Fibroblast of the conjunctiva (primary cell): Measurements from ENCODE around the gene RCAN3.
"Not testable (repeated sequence)": the region's sequence is repeated elsewhere in the genome, so short reads cannot be mapped to it uniquely, and the experiment has no call there.

Source experiments
- DNase-seq: peaks from one replicate; pipeline ENCODE4 v3.0.0-alpha.2; 2010; ENCODE audit warnings: low read depth

RCAN3 gene

DNA sequence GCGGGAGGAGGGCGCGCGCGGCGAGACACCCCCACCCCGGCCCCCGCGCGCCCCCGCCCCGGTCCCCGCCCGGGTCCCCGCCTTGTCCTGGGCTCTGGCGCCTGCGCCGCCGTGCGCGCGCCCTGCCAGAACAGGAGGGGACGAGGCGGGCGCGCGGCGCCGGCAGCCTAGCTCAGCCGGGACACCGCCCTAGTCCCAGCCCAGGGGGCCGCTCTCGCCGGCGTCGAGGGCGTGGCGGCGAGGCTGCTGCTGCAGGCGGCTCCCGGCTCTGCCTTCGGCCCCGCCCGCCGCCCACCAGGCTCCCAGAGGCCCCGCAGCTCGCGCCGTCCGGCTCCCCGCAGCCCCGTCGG is at the start of gene RCAN3:
Gene RCAN3, plus strand, starts transcription at position 128 of the 350 bp plus-strand sequence. CDS start 11,537 bp downstream, outside the sequence.
- DNase-seq = peak; percentile 47

DNA sequence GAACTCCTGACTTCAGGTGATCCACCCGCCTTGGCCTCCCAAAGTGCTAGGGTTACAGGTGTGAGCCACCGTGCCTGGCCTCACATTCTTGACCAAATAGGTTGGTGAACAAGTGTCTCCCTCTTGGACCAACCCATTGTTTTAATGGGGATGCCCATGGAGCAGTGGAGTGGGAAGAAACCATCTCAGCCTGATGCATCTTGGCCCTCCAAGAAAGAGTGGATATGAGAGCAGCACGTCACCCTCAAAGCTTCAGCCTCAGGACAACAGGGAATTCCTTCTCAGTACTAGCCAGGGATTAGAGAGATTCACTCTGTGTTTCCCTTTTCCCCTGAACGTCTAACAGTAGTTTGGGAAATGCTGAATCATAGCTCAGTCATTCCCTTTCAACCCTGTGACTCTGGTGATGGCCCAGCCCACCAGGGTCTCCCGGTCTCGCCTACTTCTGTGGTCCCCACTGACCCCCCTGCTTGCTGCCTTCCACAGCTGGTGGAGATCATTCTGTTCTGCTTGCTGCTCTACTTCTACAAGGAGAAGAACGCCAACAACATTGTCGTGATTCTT is 49.6 kb upstream of the RCAN3 start:
- DNase-seq = no peak

DNA sequence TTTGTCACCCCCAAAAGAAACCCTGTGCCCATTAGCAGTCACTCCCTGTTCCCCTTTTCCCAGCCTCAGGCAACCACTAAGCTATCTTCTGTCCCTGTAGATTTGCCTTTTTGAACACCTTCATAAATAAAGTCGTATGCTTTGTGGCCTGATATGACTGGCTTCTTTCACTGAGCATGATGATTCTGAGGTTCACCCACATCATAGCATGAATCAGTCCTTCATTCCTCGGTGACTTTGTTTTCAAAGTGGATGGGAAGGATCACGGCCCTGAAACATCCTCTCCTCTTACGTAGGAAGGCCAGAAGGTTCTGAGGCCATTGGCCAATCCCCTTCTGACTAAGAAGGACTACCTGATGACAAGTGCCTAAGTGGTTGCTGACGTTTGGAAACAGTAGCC is 48.0 kb upstream of the RCAN3 start:
- DNase-seq = no peak

DNA sequence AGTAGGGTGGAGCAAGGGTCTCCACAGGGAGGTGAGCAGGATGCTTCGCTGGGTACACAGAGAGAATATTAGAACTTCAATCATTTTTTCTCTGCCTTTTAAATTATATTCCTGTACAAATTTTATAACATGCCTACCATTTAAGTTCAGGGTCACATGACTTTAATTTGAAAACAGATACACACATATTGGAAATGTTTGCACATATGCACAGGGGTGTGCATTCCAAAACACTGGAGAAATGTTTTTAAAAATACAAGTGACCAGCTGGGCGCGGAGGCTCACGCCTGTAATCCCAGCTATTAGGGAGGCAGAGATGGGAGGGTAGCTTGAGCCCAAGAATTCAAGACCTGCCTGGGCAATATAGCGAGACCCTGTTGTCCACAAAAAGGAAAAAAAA is 47.4 kb upstream of the RCAN3 start:
- DNase-seq = no peak

DNA sequence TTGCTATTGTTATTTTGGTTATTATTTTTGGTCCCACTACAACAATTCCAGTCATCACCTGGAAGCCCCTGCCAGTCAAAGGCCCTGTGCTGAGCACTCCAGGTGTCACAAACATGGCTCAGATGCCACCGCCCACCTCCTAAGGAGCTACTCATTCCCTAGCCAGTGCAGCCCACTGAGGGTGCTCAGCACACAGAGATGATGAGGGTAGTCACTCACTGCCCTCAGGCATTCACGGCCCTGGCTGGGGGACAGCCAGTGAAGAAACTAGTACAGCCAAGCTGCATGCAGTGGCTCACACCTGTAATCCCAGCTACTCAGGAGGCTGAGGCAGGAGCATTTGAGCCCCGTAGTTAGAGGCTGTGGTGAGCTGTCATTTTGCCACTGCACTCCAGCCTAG is 44.8 kb upstream of the RCAN3 start:
- DNase-seq = no peak

DNA sequence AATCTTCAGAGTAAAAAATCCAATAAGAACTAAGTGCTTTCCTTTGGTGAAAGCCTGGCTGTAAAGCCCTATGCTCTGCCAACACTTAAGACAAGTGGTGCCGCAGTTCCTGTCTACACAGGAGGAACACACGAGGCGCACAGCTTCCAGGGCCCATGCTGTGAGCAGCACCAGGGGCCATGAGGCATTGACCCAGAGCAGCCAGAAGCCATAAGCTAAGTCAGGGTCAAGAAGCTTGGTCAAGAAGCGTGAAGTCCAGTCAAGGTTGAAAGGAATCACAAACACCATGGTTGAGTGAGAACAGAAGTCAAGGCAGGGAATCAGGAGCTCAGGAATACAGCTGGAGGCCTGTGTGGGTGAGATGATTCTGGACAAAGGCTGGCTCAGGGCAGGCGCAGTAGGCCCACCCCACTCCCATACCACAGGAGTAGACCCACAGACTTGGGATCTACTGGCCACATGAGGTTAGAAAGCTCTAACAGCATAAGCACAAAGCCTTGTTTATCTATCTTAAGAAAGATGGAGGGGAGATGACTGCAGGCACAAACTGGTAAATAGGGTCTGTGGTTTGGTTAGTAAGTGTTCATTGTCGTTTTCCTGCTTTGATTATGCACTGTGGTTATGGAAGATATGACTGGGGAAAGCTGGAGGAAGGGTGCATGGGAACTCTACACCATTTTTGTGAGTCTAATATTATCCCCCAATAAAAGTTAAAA is 42.9 kb upstream of the RCAN3 start:
- no peak for DNase-seq

DNA sequence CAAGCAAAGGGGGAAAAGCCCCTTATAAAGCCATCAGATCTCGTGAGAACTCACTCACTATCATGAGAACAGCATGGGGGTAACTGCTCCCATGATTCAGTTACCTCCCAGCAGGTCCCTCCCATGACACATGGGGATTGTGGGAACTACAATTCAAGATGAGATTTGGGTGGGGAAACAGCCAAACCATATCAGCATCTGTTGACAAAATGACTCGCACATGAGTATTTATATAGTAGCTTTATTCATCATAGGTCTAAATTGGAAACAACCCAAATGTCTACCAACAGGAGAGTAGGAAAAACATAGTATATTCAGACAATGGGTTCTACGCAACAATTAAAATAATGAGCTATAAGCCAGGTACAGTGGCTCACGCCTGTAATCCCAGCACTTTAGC is 40.5 kb upstream of the RCAN3 start:
- DNase-seq = not testable (repeated sequence)

DNA sequence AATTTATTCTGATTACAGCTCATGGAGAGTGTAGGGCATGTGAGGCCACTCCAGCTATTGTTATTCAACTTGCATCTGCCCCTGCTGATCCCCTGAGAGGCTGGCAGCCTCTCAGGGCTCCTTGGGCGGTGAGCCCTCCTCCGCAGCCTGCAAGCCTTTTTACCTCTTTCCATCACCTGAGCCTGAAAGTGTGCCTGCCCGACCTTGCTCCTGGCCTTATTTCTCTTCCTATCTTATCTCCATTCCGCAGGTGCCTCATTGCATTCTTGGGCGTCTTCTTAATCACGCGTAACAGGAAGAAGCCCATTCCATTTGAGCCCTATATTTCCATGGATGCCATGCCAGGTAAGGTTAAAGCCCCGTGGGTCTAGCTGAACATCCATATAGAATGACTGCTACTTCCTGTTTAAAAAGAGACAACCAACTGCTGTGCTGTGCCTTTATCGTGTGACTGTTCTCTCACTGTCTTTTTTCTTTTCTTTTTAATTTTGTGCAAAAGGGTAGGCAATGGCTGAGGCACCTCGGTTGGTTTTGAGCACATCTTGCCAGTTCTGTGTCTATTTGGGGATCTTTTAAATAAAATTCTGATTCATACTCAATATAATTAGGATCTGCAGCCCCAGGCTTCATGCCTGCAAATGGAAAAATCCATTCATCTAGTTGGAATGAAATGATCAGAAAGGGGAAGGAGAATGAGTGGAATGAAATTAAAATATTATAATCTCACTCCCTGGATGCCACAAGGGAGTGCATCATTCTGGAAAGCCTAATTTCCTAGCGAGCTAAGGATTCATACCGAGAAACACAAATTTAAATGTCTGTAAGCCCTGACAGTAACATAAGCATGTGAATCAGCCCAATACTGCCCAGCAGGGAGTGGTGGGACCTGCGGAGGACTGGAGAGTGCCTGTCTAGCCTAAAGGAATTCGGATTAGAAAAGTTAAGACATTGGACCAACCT is 38.6 kb upstream of the RCAN3 start:
- no peak for DNase-seq

DNA sequence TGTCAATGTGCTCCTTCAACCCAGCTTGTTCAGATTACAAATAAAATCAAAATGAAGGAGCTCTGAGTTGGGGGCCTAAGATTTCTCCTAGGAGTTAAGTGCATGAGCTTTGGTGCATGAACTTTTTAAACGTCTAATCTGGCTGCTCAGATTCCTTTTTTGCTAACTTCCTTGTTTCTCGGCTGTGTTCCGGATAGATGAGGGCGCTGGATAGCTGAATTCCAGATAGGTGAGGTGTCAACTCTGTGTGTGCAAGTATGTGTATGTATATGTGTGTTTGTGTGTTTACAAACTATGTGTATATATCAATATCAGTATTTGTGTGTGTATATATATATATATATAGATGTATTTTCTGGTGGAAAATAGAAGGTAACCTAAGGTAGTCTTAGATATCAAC is 37.5 kb upstream of the RCAN3 start:
- DNase-seq = no peak

DNA sequence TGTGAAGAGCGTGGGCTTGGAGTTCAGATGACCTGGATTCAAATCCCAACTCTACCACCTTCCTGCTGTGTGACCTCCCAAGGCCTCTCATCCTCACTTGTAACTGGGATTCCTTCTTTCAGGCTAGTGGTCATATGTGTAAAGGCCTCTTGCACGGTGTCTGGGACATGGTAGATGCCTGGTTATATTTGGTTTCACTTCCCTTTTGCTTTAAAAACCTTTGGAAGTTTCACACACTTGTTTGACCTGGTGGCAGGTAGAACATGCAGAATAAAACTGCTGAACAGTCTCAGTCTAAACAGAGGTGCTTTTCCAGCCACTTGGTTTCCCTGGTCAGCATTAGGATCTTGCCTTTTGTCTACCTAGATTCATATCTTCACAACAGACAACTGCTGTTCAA is 37.0 kb upstream of the RCAN3 start:
- DNase-seq = no peak

DNA sequence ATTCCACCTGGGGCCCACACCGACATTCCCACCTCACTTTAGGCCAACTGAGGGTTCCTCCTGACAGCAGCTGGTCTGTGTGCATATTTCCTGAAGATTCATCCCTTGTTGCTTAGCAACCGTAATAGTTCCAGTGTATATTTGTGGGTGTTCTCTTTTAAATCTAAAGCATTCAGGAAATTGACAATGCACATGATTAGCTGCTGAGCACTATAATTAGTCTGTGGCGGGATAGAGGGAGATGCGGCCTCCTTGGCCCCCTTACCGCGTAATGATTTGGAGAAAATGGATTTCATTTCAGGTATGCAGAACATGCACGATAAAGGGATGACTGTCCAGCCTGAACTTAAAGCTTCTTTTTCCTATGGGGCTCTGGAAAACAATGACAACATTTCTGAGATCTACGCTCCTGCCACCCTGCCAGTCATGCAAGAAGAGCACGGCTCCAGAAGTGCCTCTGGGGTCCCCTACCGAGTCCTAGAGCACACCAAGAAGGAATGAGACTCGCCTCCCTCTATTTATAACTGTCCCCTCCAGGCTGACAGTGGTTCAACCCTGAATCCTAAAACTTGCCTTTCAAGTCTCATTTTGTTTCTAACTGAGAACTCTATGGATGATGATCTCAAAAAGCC is 33.8 kb upstream of the RCAN3 start:
- DNase-seq = no peak

DNA sequence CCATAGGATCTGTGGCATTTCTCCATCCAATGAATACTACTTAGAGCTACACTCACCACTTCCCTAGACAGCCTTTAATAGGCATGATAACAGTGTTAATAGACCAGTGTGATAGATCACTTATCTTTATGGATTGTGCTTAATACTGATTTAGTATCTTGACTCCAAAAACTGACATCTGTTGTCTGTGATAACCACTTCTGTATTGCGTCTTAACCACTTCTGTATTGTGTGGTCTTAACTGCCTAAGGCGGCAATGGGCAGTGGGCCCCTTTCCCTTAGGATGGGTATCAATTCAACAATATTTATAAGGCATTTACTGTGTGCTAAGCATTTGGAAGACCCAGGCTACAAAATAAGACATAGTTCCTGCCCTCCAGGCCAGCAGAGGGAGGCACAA is 32.0 kb upstream of the RCAN3 start:
- no peak for DNase-seq

DNA sequence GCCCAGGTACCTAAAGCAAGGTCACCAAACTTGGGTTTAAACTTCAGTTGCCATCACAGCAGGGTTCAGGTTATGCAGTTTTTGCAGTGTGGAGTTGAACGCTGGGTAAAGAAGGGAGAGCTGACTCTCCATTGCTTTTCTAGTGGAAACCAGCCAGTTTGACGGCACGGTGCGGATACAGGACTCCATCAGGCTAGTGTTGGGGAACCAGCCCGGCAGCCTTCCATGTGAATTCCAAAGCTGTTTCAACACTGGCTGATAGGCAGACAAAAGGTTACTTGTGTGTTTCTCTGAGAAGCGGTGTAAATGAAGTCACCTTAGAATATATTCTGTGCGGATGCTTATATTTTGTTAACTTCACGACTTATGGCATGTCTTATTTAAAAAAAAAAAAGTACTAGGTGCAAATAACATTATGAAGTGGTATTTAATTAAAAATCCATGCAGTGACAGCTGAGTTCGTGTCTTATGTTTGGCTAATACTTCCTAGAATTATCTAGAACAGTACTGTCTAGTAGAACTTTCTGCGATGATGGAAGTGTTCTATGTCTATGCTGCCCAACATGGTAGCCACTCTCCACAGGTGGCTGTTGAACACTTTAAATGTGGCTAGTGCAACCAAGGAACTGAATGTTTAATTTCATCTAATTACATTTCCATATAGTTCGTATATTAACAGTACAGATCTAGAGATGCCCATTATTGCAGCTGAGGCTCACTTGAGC is 29.9 kb upstream of the RCAN3 start:
- no peak for DNase-seq

DNA sequence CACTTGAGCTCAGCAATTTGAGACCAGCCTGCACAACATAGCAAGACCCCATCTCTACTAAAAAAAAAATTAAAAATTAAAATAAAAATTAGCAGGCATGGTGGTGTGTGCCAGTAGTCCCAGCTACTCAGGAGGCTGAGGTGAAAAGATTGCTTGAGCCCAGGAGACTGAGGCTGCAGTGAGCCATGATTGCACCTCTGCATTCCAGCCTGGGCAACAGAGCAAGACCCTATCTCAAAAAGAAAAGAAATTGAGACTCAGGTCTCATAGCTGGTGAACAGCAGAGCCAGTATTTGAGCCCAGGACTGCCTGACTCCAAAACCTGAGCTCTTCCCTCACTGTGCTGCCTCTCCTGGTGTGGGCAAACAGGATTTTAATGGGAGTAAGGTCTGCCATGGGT is 28.4 kb upstream of the RCAN3 start:
- no peak for DNase-seq

DNA sequence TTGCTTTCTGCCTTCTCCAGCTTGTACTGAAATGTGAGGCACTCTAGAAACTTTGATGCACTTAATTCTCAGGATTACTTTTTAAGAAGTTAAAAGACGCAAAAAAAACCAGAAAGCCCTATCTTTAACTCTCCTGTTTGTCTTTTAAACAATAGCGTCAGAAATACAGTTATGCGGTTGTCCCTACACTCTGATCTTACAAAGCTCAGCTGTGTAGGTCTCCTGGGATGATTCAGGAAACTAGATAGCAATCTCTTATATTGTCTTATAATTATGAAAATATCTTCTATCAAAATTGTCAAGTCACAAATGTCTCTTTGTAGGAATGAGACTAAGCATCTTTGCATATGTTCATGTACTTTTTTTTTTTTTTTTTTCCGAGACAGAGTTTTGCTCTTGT is 26.9 kb upstream of the RCAN3 start:
- no peak for DNase-seq

DNA sequence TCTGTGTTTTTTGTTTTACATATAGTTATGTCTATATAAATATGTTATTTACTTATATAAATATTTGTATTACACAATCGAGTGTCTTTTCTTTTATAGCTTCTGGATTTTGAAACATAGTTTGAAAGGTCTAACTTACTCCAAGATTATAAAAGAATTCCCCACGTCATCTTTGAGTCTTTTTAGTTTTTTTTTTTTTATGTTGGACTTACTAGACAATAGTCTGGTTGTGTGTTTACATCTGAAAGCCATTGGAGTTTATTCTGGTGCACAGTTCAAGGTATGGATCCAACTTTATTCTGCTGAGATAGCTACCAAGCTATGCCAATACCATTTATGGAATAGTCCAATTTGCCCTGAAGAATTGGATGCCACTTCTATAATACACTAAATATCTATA is 26.1 kb upstream of the RCAN3 start:
- DNase-seq = no peak

DNA sequence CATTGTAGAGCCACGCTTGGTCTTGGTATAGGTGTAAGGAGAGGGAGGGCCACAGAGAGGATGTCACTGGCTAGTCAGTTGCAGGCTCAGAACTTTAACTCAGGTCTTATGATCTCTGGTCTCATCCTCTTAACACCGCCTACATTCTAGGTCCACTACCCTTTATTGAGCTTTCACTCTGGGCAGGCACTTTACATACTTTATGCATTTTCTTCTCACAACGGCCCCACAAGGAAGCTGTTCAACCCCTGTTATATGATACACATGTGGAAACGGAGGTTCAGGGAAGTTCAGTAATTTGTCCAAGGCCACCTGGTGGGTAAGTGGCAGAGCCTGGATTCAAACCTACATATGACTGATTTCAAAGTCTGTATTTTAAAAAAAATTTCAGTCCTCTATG is 25.3 kb upstream of the RCAN3 start:
- DNase-seq = no peak

DNA sequence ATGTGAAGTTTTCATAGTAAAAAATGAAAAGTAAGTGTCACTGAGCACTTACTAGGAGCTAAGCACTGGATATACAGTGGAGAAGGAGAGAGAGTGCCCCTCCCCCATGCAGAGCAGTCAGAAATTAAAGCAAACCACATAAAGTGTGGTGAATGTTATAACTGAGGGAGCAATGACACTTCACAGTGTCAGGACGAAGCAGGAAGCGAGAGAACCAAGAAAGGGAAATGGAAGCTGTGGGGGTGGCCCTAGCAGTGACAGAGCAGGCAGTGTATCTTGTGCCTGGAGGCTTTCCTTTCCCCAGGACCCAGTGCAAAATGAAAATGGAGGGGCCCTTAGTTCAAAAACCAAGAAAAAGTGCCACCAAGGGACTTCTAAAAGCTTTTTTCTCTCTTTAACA is 21.5 kb upstream of the RCAN3 start:
- no peak for DNase-seq

DNA sequence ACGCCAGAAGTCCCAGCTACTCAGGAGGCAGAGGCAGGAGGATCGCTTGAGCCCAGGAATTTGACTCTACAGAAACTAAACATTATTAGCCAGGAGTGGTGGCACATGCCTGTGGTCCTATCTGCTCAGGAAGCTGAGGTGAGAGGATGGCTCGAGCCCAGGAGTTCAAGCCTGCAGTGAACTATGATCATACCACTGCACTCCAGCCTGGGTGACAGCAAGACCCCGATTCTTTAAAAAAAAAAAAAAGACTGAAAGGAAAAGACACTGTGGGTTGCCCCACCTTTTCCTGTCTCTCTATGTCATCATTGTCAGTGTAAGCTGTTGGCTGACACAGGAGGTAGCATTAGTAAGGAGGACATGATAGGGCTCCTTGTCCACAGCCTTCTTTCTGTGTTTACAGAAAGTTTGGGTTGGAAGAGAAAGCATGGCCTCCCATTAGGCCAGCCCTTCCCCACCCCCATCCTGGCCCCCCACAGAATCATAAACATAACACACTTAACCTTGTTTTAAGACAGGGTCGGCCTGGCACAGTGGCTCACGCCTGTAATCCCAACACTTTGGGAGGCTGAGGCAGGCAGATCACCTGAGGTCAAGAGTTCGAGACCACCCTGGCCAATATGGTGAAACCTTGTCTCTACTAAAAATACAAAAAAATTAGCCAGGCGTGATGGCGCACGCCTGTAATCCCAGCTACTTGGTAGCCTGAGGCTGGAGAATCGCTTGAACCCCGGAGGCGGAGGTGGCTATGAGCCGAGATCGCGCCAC is 20.6 kb upstream of the RCAN3 start:
- no peak for DNase-seq

DNA sequence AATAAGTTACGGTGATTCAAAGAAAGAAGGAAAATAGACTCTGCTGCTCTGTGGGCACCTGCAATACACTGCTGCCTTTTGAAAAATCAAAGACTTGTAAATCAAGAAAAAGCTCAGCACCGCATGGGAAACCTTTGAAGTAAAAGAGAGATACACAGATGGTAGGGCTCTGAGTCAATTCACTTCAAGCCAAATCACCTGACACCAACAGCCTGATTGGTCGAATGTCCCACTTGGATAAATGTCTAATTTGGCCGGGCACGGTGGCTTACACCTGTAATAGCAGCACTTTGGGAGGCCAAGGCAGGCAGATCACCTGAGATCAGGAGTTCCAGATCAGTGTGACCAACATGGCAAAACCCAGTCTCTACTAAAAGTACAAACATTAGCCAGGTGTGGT is 19.2 kb upstream of the RCAN3 start:
- no peak for DNase-seq

DNA sequence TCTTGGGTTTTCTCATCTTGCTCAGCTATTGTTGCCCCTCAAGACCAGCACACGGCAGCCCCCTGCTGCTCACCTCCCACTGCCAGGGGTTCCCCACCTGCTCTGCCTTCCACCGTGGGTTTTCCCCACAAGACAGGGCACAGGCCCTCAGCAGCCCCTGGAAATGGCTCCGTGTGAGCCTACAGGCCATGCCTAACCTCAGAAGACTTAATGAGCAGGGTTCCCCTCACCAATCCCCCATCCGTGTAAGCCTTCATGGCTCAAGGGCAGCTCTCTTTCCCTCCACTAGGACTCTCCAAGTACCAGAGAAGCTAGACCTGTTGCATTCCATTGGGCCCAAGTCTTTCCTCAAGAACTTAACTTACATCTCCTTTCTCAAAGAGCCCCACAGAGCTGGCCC is 18.4 kb upstream of the RCAN3 start:
- DNase-seq = no peak
